ENCODE data around the gene PKLR. TPM values are rescaled to one million over a fixed set of nuclear protein-coding genes. Genes with fewer than 3 reads are reported as not detected.

PKLR gene
- polyA plus RNA-seq (2012; rRNA removed): 0.03 TPM in 1 of 2 replicates, not detected in the other
- 0.01 TPM in 1 of 2 replicates, not detected in the other for polyA plus RNA-seq (2012; cell fraction: cytosol; rRNA removed)
- polyA plus RNA-seq (2012; cell fraction: nucleus; rRNA removed): 0.05 TPM in 2 replicates

GRCh38 chr1:155301342-155301841 lies at the start of gene PKLR:
TSS of gene PKLR (minus strand) at chr1:155301438. CDS start at chr1:155301395, 43 bp downstream.
- Histone ChIP-seq H4K20me1 (ENCODE audit: insufficient read depth) (no peaks in the 10 kb centered on the region), H3K27me3 (ENCODE audit: insufficient read depth) (no peaks in the 10 kb centered on the region), H3F3A (replicated peaks; ENCODE audit: insufficient read depth) (no peaks in the 10 kb centered on the region), H3K9ac (no peak within 1 kb of the TSS), H3K4me2 (no peak within 1 kb of the TSS), H3K4me3 (ENCODE audit: low read depth in 2 of 2, low read length in 1 of 2) (no peak within 1 kb of the TSS), H3K4me1 (ENCODE audit: control insufficient read depth in 1 of 2, insufficient read depth in 2 of 2, low read depth in 1 of 2, low read length in 1 of 2) (no peaks in the 10 kb centered on the region), H2AFZ (ENCODE audit: low read depth) (no peak within 1 kb of the TSS), H3K36me3 (replicated peaks in 1 of 2; ENCODE audit: control insufficient read depth in 1 of 2, insufficient read depth in 2 of 2, low read length in 1 of 2) (no peaks in the 10 kb centered on the region), H3K79me2 (ENCODE audit: insufficient read depth) (no peaks in the 10 kb centered on the region), H3K9me2 (no peaks in the 10 kb centered on the region), H3K9me3 (no peaks in the 10 kb centered on the region), H3K27ac (ENCODE audit: low read depth in 2 of 2, low read length in 1 of 2) (no peak within 1 kb of the TSS)
- ChIA-PET CTCF (interaction anchor here (0.7 to 2.9 kb wide), 4 partner anchors 9 to 861 kb away, joined by 3 to 15 read pairs (median 4); no protein-coding TSS in a partner anchor), POLR2A (no interaction called here)
- TF ChIP-seq SMC3 (IDR thresholded peaks at IDR 0.05; ENCODE audit: low read depth, low read length) (no peak), TAF1 (IDR thresholded peaks at IDR 0.05; ENCODE audit: borderline replicate concordance, low read depth, low read length) (no peak), GABPA (IDR thresholded peaks at IDR 0.05; ENCODE audit: low read depth) (no peak), FOXM1 (IDR thresholded peaks at IDR 0.05; ENCODE audit: low read depth) (no peak), GATA2 (CRISPR knock-in tag; IDR thresholded peaks at IDR 0.05) (no peak), EP300 (IDR thresholded peaks at IDR 0.05; ENCODE audit: borderline replicate concordance in 1 of 2, low read depth in 1 of 2, low read length in 1 of 2) (no peak), FOSL2 (IDR thresholded peaks at IDR 0.05; ENCODE audit: borderline replicate concordance, low read depth) (no peak), MEF2A (IDR thresholded peaks at IDR 0.05; ENCODE audit: borderline replicate concordance, low read depth) (no peak), MAX (IDR thresholded peaks at IDR 0.05; ENCODE audit: low read depth) (no peak), MXI1 (IDR thresholded peaks at IDR 0.05; ENCODE audit: low read depth, low read length) (no peak), CHD2 (IDR thresholded peaks at IDR 0.05; ENCODE audit: low read length, partially characterized antibody) (no peak), YY1 (IDR thresholded peaks at IDR 0.05; ENCODE audit: low read depth) (no peak), EZH2phosphoT487 (IDR thresholded peaks at IDR 0.05; ENCODE audit: borderline replicate concordance, low read depth) (no peak), RAD21 (IDR thresholded peaks at IDR 0.05; ENCODE audit: low read length) (no peak), JUND (IDR thresholded peaks at IDR 0.05) (no peak)
- TF ChIP-seq, protein P1, sequence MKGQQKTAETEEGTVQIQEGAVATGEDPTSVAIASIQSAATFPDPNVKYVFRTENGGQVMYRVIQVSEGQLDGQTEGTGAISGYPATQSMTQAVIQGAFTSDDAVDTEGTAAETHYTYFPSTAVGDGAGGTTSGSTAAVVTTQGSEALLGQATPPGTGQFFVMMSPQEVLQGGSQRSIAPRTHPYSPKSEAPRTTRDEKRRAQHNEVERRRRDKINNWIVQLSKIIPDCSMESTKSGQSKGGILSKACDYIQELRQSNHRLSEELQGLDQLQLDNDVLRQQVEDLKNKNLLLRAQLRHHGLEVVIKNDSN (IDR thresholded peaks at IDR 0.05; ENCODE audit: borderline replicate concordance, low read depth): no peak
- 82% methylated on average over 5 of the region's 5 CpGs for WGBS (ENCODE audit: low lambda C conversion rate)
- DNase-seq: no peak

DNA sequence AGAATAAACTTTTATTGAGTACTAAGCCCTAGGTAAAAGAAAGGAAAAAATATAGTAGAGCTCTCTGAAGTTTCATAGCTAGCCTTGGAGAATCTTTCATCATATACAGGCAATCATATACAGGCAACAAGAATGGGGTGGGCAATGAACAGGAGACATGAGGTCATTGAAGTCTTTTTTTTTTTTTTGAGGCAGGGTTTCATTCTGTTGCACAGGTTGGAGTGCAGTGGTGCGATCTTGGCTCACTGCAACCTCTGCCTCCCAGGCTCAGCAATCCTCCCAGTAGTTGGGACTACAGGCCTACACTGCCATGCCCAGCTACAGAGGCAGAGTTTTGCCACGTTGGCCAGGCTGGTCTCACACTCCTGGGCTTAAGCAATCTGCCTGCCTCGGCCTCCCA lies 41.6 kb upstream of the PKLR start:
- Histone ChIP-seq H3K4me3 (ENCODE audit: low read depth in 2 of 2, low read length in 1 of 2) (no peak overlapping the region), H3K9ac (no peak overlapping the region), H3K9me2 (no peaks in the 10 kb centered on the region), H3K27me3 (ENCODE audit: insufficient read depth) (no peaks in the 10 kb centered on the region), H3K4me1 (ENCODE audit: control insufficient read depth in 1 of 2, insufficient read depth in 2 of 2, low read depth in 1 of 2, low read length in 1 of 2) (no peaks in the 10 kb centered on the region), H3F3A (replicated peaks; ENCODE audit: insufficient read depth) (no peaks in the 10 kb centered on the region), H3K27ac (ENCODE audit: low read depth in 2 of 2, low read length in 1 of 2) (no peak overlapping the region), H2AFZ (ENCODE audit: low read depth) (no peak overlapping the region), H4K20me1 (ENCODE audit: insufficient read depth) (no peaks in the 10 kb centered on the region), H3K4me2 (no peak overlapping the region), H3K79me2 (ENCODE audit: insufficient read depth) (no peaks in the 10 kb centered on the region), H3K9me3 (no peaks in the 10 kb centered on the region), H3K36me3 (replicated peaks in 1 of 2; ENCODE audit: control insufficient read depth in 1 of 2, insufficient read depth in 2 of 2, low read length in 1 of 2) (peaks cover 67 to 76% of the 10 kb centered on the region in 2 experiments)
- no peak for TF ChIP-seq ELF1 (IDR thresholded peaks at IDR 0.05)
- TF ChIP-seq EP300 (IDR thresholded peaks at IDR 0.05; ENCODE audit: borderline replicate concordance in 1 of 2, low read depth in 1 of 2, low read length in 1 of 2): no peak
- ChIA-PET POLR2A (no interaction called here), CTCF (interaction anchor here (1.5 kb wide), 1 partner anchor 161 kb away, joined by 6 read pairs; no protein-coding TSS in a partner anchor)
- 90% methylated on average over 3 of the region's 3 CpGs for WGBS (ENCODE audit: low lambda C conversion rate)
- no peak for DNase-seq
